ENCODE results near the gene PACSIN2. TPM values are rescaled to one million over a fixed set of nuclear protein-coding genes. Genes with fewer than 3 reads are reported as not detected.
A peak's percentile ranks its signal among the peaks of the same experiment; 100 is the strongest.
"Not testable (repeated sequence)": the region's sequence is repeated elsewhere in the genome, so short reads cannot be mapped to it uniquely, and the experiment has no call there.

PACSIN2 gene
- total RNA-seq, 1 experiment from 2014 or later = 70.5 TPM

DNA sequence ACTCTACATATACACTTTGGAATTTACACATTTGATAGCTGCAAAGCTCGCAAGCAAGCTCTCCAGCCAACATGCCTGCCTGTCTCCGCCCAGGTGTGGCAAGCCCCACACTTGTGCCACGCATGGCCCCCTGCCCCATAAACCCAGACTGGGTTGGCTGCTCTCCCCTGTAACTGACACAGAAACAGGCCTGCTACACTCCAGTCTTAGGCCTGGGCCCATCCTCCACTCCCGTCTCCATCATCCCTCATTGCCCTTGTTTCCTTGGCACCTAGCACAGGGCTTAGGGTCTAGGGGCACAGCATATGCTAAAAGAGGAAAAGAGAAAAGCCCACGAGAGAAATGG lies 41.4 kb downstream of the PACSIN2 start (continued):
- TF ChIP-seq, protein P1, sequence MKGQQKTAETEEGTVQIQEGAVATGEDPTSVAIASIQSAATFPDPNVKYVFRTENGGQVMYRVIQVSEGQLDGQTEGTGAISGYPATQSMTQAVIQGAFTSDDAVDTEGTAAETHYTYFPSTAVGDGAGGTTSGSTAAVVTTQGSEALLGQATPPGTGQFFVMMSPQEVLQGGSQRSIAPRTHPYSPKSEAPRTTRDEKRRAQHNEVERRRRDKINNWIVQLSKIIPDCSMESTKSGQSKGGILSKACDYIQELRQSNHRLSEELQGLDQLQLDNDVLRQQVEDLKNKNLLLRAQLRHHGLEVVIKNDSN (CRISPR knock-in tag; IDR thresholded peaks at IDR 0.05) = no peak

DNA sequence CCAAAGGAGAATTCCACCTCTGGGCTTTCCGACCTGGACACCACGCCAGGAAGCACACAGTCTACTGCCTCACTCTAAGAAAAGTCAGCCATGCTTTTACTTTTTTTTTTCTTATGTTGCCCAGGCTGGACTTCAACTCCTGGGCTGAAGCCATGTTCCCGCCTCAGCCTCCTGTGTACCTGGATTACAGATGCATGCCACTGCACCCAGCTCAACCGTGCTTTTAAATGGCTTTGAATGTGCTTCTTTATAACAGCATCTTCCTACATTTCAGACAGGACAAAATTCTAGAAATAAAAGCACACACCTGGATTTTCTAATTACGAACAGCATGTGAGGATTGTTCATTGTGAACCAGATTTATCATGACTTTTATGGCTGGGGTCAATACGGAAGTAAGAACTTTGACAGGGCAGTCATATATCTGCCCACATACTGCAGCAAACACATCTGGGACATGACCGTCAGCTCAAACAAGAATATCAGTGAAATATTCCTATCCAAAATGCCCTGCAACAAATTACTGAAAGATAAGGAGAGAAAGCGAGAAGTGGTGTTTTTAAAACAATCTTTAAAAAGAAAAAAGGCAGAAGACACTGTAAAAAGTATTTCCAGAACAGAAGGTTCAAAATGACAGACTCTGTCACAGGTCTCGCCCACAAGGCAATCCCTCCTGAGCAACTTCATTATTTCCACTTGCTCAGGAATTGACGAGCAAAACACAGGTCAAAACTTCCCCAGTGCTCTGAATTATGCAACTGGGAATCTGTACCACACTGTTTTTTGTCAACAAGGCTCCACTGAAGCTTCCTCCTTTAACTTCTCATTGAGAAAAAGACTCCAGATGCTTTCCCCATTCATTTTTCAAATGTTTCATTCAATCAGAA lies 42.1 kb downstream of the PACSIN2 start:
- H3K27ac Mint-ChIP-seq = peak overlapping the region; percentile 13
- H3K4me1 Mint-ChIP-seq = peaks cover 43% of the 10 kb centered on the region
- ATAC-seq = no peak
- ChIA-PET POLR2A (interaction anchor here (0.6 kb wide), 1 partner anchor 17 kb away, joined by 3 read pairs; no protein-coding TSS in a partner anchor), CTCF (interaction anchor here (0.8 to 1.0 kb wide), 2 partner anchors 17 to 70 kb away, joined by 3 read pairs; no protein-coding TSS in a partner anchor)
- H3K27me3 Mint-ChIP-seq (ENCODE audit: low read depth) = no peaks in the 10 kb centered on the region
- H3K36me3 Mint-ChIP-seq = peaks cover 30% of the 10 kb centered on the region
- peaks cover 20% of the 10 kb centered on the region for H3K9me3 Mint-ChIP-seq
- TF ChIP-seq, protein P2, sequence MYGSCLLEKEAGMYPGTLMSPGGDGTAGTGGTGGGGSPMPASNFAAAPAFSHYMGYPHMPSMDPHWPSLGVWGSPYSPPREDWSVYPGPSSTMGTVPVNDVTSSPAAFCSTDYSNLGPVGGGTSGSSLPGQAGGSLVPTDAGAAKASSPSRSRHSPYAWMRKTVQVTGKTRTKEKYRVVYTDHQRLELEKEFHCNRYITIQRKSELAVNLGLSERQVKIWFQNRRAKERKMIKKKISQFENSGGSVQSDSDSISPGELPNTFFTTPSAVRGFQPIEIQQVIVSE (CRISPR knock-in tag; IDR thresholded peaks at IDR 0.05; ENCODE audit: borderline replicate concordance) = no peak
- TF ChIP-seq, protein P1 (CRISPR knock-in tag; IDR thresholded peaks at IDR 0.05) = no peak
- TF ChIP-seq ETV6 (CRISPR knock-in tag; IDR thresholded peaks at IDR 0.05) (no peak), HMGA2 (CRISPR knock-in tag; IDR thresholded peaks at IDR 0.05) (no peak), CBFB (CRISPR knock-in tag; IDR thresholded peaks at IDR 0.05; ENCODE audit: low read depth) (no peak), NFYB (CRISPR knock-in tag; conservative IDR thresholded peaks at IDR 0.05; ENCODE audit: low read depth) (no peak), MYBL2 (CRISPR knock-in tag; IDR thresholded peaks at IDR 0.05) (no peak)
- TF ChIP-seq, protein P3, sequence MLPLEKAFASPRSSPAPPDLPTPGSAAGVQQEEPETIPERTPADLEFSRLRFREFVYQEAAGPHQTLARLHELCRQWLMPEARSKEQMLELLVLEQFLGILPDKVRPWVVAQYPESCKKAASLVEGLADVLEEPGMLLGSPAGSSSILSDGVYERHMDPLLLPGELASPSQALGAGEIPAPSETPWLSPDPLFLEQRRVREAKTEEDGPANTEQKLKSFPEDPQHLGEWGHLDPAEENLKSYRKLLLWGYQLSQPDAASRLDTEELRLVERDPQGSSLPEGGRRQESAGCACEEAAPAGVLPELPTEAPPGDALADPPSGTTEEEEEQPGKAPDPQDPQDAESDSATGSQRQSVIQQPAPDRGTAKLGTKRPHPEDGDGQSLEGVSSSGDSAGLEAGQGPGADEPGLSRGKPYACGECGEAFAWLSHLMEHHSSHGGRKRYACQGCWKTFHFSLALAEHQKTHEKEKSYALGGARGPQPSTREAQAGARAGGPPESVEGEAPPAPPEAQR (CRISPR knock-in tag; IDR thresholded peaks at IDR 0.05) = no peak
- TF ChIP-seq, protein P4, sequence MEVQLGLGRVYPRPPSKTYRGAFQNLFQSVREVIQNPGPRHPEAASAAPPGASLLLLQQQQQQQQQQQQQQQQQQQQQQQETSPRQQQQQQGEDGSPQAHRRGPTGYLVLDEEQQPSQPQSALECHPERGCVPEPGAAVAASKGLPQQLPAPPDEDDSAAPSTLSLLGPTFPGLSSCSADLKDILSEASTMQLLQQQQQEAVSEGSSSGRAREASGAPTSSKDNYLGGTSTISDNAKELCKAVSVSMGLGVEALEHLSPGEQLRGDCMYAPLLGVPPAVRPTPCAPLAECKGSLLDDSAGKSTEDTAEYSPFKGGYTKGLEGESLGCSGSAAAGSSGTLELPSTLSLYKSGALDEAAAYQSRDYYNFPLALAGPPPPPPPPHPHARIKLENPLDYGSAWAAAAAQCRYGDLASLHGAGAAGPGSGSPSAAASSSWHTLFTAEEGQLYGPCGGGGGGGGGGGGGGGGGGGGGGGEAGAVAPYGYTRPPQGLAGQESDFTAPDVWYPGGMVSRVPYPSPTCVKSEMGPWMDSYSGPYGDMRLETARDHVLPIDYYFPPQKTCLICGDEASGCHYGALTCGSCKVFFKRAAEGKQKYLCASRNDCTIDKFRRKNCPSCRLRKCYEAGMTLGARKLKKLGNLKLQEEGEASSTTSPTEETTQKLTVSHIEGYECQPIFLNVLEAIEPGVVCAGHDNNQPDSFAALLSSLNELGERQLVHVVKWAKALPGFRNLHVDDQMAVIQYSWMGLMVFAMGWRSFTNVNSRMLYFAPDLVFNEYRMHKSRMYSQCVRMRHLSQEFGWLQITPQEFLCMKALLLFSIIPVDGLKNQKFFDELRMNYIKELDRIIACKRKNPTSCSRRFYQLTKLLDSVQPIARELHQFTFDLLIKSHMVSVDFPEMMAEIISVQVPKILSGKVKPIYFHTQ (CRISPR knock-in tag; IDR thresholded peaks at IDR 0.05) = no peak
- DNase-seq (ENCODE audit: low spot score) = no peak
- H3K4me3 Mint-ChIP-seq = no peak overlapping the region

DNA sequence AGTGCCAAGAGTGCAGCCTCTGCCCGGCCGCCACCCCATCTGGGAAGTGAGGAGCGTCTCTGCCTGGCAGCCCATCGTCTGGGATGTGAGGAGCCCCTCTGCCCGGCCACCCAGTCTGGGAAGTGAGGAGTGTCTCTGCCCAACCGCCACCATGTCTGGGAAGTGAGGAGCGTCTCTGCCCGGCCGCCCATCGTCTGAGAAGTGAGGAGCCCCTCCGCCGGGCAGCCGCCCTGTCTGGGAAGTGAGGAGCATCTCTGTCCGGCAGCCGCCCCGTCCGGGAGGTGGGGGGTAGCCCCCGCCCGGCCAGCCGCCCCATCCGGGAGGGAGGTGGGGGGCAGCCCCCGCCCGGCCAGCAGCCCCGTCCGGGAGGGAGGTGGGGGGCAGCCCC lies 43.5 kb downstream of the PACSIN2 start:
- Mint-ChIP-seq H3K4me1 (peaks cover 40% of the 10 kb centered on the region), H3K36me3 (peaks cover 34% of the 10 kb centered on the region), H3K9me3 (peaks cover 20% of the 10 kb centered on the region)
- POLR2A ChIA-PET; ATAC-seq; DNase-seq (ENCODE audit: low spot score); H3K4me3 Mint-ChIP-seq; H3K27me3 Mint-ChIP-seq (ENCODE audit: low read depth); H3K27ac Mint-ChIP-seq: not testable (repeated sequence)
- CTCF ChIA-PET = interaction anchor here (0.7 kb wide), 1 partner anchor 89 kb away, joined by 4 read pairs; no protein-coding TSS in a partner anchor

DNA sequence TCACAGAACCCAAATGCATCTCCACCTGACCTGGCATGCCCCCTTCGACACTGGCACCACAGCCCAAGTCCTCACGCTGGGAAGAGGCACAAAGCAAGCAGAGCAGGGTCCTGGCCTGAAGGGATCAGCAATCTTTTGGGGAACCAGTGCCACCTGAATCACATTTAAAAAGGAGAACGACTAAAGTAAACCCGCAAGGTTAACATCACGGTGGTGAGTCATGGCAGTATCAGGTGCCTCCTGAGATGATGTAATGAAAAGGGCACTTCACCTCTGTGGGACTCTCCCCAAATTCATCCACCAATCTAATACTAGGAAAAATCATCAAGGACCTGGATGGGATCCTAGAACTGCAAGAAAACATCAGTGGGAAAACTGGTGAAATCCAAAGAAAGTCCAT lies 44.9 kb downstream of the PACSIN2 start:
- DNase-seq (ENCODE audit: low spot score) = no peak
- Mint-ChIP-seq H3K27me3 (ENCODE audit: low read depth) (no peaks in the 10 kb centered on the region), H3K9me3 (peaks cover 20% of the 10 kb centered on the region), H3K4me3 (no peak overlapping the region), H3K27ac (no peak overlapping the region), H3K4me1 (peaks cover 46% of the 10 kb centered on the region), H3K36me3 (peaks cover 34% of the 10 kb centered on the region)
- no peak for ATAC-seq
- CTCF ChIA-PET = no interaction called here
- POLR2A ChIA-PET = no interaction called here
- no peak for TF ChIP-seq HMGA2 (CRISPR knock-in tag; IDR thresholded peaks at IDR 0.05)
- TF ChIP-seq, protein P5, sequence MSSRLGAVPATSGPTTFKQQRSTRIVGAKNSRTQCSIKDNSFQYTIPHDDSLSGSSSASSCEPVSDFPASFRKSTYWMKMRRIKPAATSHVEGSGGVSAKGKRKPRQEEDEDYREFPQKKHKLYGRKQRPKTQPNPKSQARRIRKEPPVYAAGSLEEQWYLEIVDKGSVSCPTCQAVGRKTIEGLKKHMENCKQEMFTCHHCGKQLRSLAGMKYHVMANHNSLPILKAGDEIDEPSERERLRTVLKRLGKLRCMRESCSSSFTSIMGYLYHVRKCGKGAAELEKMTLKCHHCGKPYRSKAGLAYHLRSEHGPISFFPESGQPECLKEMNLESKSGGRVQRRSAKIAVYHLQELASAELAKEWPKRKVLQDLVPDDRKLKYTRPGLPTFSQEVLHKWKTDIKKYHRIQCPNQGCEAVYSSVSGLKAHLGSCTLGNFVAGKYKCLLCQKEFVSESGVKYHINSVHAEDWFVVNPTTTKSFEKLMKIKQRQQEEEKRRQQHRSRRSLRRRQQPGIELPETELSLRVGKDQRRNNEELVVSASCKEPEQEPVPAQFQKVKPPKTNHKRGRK (CRISPR knock-in tag; IDR thresholded peaks at IDR 0.05; ENCODE audit: borderline replicate concordance) = no peak
- no peak for TF ChIP-seq CREB1 (CRISPR knock-in tag; IDR thresholded peaks at IDR 0.05)
- TF ChIP-seq ESRRA (CRISPR knock-in tag; IDR thresholded peaks at IDR 0.05; ENCODE audit: borderline replicate concordance) = no peak
- no peak for TF ChIP-seq ZNF232 (CRISPR knock-in tag; IDR thresholded peaks at IDR 0.05)
- TF ChIP-seq GRHL2 (CRISPR knock-in tag; IDR thresholded peaks at IDR 0.05; ENCODE audit: insufficient replicate concordance, severe bottlenecking) = no peak
- TF ChIP-seq, protein P6, sequence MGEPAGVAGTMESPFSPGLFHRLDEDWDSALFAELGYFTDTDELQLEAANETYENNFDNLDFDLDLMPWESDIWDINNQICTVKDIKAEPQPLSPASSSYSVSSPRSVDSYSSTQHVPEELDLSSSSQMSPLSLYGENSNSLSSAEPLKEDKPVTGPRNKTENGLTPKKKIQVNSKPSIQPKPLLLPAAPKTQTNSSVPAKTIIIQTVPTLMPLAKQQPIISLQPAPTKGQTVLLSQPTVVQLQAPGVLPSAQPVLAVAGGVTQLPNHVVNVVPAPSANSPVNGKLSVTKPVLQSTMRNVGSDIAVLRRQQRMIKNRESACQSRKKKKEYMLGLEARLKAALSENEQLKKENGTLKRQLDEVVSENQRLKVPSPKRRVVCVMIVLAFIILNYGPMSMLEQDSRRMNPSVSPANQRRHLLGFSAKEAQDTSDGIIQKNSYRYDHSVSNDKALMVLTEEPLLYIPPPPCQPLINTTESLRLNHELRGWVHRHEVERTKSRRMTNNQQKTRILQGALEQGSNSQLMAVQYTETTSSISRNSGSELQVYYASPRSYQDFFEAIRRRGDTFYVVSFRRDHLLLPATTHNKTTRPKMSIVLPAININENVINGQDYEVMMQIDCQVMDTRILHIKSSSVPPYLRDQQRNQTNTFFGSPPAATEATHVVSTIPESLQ (CRISPR knock-in tag; IDR thresholded peaks at IDR 0.05) = no peak
